ENCODE data around the gene SNTG2. TPM values are rescaled to one million over a fixed set of nuclear protein-coding genes. Genes with fewer than 3 reads are reported as not detected.

The SNTG2 gene
- total RNA-seq, 1 donor from 2014 or later = 0.47 TPM

- Mint-ChIP-seq H3K4me3 (no peak overlapping the region), H3K36me3 (ENCODE audit: low read depth) (no peaks in the 10 kb centered on the region), H3K9me3 (no peaks in the 10 kb centered on the region), H3K27me3 (ENCODE audit: low read depth) (no peaks in the 10 kb centered on the region), H3K4me1 (no peaks in the 10 kb centered on the region), H3K27ac (ENCODE audit: unreplicated experiment) (no peak overlapping the region)
- DNase-seq (ENCODE audit: low read depth, low spot score) = no peak
- TF ChIP-seq, protein P1, sequence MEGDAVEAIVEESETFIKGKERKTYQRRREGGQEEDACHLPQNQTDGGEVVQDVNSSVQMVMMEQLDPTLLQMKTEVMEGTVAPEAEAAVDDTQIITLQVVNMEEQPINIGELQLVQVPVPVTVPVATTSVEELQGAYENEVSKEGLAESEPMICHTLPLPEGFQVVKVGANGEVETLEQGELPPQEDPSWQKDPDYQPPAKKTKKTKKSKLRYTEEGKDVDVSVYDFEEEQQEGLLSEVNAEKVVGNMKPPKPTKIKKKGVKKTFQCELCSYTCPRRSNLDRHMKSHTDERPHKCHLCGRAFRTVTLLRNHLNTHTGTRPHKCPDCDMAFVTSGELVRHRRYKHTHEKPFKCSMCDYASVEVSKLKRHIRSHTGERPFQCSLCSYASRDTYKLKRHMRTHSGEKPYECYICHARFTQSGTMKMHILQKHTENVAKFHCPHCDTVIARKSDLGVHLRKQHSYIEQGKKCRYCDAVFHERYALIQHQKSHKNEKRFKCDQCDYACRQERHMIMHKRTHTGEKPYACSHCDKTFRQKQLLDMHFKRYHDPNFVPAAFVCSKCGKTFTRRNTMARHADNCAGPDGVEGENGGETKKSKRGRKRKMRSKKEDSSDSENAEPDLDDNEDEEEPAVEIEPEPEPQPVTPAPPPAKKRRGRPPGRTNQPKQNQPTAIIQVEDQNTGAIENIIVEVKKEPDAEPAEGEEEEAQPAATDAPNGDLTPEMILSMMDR (conservative IDR thresholded peaks at IDR 0.05) = no peak
Observed at GRCh38 chr2:1156059-1156458, 205.4 kb downstream of the SNTG2 start.

GRCh38 chr2:1156531-1156930, 205.9 kb downstream of the SNTG2 start:
- TF ChIP-seq, protein P1 (conservative IDR thresholded peaks at IDR 0.05) = no peak
- Mint-ChIP-seq H3K27ac (ENCODE audit: unreplicated experiment) (no peak overlapping the region), H3K36me3 (ENCODE audit: low read depth) (no peaks in the 10 kb centered on the region), H3K27me3 (ENCODE audit: low read depth) (no peaks in the 10 kb centered on the region), H3K4me3 (no peak overlapping the region), H3K4me1 (no peaks in the 10 kb centered on the region), H3K9me3 (no peaks in the 10 kb centered on the region)
- no peak for DNase-seq (ENCODE audit: low read depth, low spot score)

GRCh38 chr2:1157107-1157506, 206.5 kb downstream of the SNTG2 start:
- H3K9me3 Mint-ChIP-seq = no peaks in the 10 kb centered on the region
- H3K4me1 Mint-ChIP-seq = no peaks in the 10 kb centered on the region
- no peaks in the 10 kb centered on the region for H3K36me3 Mint-ChIP-seq (ENCODE audit: low read depth)
- no peak overlapping the region for H3K27ac Mint-ChIP-seq (ENCODE audit: unreplicated experiment)
- no peak for DNase-seq (ENCODE audit: low read depth, low spot score)
- H3K27me3 Mint-ChIP-seq (ENCODE audit: low read depth) = no peaks in the 10 kb centered on the region
- no peak overlapping the region for H3K4me3 Mint-ChIP-seq
- TF ChIP-seq, protein P1 (conservative IDR thresholded peaks at IDR 0.05) = no peak

- H3K9me3 Mint-ChIP-seq = peaks cover 10% of the 10 kb centered on the region
- no peak overlapping the region for H3K4me3 Mint-ChIP-seq
- peaks cover 9% of the 10 kb centered on the region for H3K4me1 Mint-ChIP-seq
Observed at GRCh38 chr2:1159013-1159412, 208.4 kb downstream of the SNTG2 start.

DNA sequence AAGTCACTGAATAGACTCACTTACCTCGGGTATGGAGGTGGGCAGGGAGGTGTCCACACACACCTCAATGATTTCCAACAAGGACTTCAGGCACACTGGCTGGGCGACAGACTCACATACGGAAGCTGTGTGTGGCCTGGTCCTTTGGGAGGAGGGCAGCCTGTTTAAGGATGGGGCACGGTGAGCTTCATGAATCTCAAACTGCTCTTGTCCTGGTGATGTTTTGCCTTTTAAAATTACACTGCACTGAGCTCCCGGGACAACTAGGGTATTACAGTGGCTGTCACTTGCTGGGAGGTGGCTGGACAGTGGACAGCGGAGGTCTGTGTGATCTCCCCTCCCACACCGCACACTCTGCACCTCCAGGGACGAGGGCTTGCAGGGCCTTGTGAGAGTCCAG, 211.6 kb downstream of the SNTG2 start:
- peak overlapping the region; percentile 93 for H3K27ac Mint-ChIP-seq (ENCODE audit: unreplicated experiment)
- peaks cover 9% of the 10 kb centered on the region for H3K4me1 Mint-ChIP-seq
- peaks cover 10% of the 10 kb centered on the region for H3K9me3 Mint-ChIP-seq
- DNase-seq (ENCODE audit: low read depth, low spot score) = no peak
- no peak overlapping the region for H3K4me3 Mint-ChIP-seq
- TF ChIP-seq, protein P1 (conservative IDR thresholded peaks at IDR 0.05) = no peak
- no peaks in the 10 kb centered on the region for H3K27me3 Mint-ChIP-seq (ENCODE audit: low read depth)
- peaks cover 8% of the 10 kb centered on the region for H3K36me3 Mint-ChIP-seq (ENCODE audit: low read depth)

More at GRCh38 chr2:1159013-1159412, 208.4 kb downstream of the SNTG2 start:
- Mint-ChIP-seq H3K27ac (ENCODE audit: unreplicated experiment) (no peak overlapping the region), H3K27me3 (ENCODE audit: low read depth) (no peaks in the 10 kb centered on the region), H3K36me3 (ENCODE audit: low read depth) (peaks cover 8% of the 10 kb centered on the region)
- TF ChIP-seq, protein P1 (conservative IDR thresholded peaks at IDR 0.05) = no peak
- no peak for DNase-seq (ENCODE audit: low read depth, low spot score)
